HG03280 (cell line): Measurements from ENCODE around the gene SYT17.

Experiments
- ATAC-seq: cut with Tn5 transposase; IDR thresholded peaks from one replicate; pipeline ENCODE4 v1.9.1; 2021; ENCODE audit warnings: mild to moderate bottlenecking, moderate library complexity; ENCODE audit not compliant: unreplicated experiment

The SYT17 gene

GRCh38 chr16:19242987-19243575, 75.0 kb downstream of the SYT17 start:
- ATAC-seq, result no peak

GRCh38 chr16:19245326-19245925, 77.4 kb downstream of the SYT17 start:
- ATAC-seq, result no peak

GRCh38 chr16:19252904-19253303, 84.9 kb downstream of the SYT17 start:
- no peak for ATAC-seq

GRCh38 chr16:19254611-19255010, 86.6 kb downstream of the SYT17 start:
- no peak for ATAC-seq

- no peak for ATAC-seq
Observed at GRCh38 chr16:19264123-19264673, 96.2 kb downstream of the SYT17 start.

- no peak for ATAC-seq
Observed at GRCh38 chr16:19265380-19265930, 97.4 kb downstream of the SYT17 start.

GRCh38 chr16:19266774-19267173, 98.7 kb downstream of the SYT17 start:
- no peak for ATAC-seq

GRCh38 chr16:19269098-19269497, 101.1 kb downstream of the SYT17 start:
- no peak for ATAC-seq

- ATAC-seq, result no peak
Observed at GRCh38 chr16:19274165-19274797, 106.2 kb downstream of the SYT17 start.

- no peak for ATAC-seq
Observed at GRCh38 chr16:19278403-19278802, 110.4 kb downstream of the SYT17 start.

- ATAC-seq, result no peak
Observed at GRCh38 chr16:19281246-19281645, 113.2 kb downstream of the SYT17 start.

GRCh38 chr16:19282101-19282500, 114.1 kb downstream of the SYT17 start:
- no peak for ATAC-seq

- no peak for ATAC-seq
Observed at GRCh38 chr16:19283637-19284036, 115.6 kb downstream of the SYT17 start.

- ATAC-seq, result no peak
Observed at GRCh38 chr16:19284207-19284606, 116.2 kb downstream of the SYT17 start.

- no peak for ATAC-seq
Observed at GRCh38 chr16:19285431-19285830, 117.4 kb downstream of the SYT17 start, which contains the start of gene CLEC19A. Gene CLEC19A, plus strand, starts transcription at chr16:19285731. Its CDS starts 121 bp downstream, at chr16:19285852.

GRCh38 chr16:19286827-19287226, 118.8 kb downstream of the SYT17 start:
- ATAC-seq, result no peak

GRCh38 chr16:19287241-19287640, 119.2 kb downstream of the SYT17 start:
- no peak for ATAC-seq

- ATAC-seq, result no peak
Observed at GRCh38 chr16:19288872-19289799, 121.1 kb downstream of the SYT17 start.

GRCh38 chr16:19289811-19290485, 121.9 kb downstream of the SYT17 start:
- ATAC-seq, result no peak

- ATAC-seq, result no peak
Observed at GRCh38 chr16:19290860-19291259, 122.8 kb downstream of the SYT17 start.
